Fibroblast of lung (primary cell): ENCODE measurements around the gene KLHL26. TPM values are rescaled to one million over a fixed set of nuclear protein-coding genes. Genes with fewer than 3 reads are reported as not detected.

ENCODE experiments used
- DNase-seq, 2 donors: peaks; one replicate each; pipeline versions ENCODE4 v3.0.0 to v3.0.0-alpha.2; 2010; ENCODE audit warnings: low read depth in 2 of 2
- H2AFZ ChIP-seq: 2 replicates; pipeline ENCODE4 v1.5.1; 2012; ENCODE audit warnings: low read length, control low read depth, inconsistent platforms
- H3K27ac ChIP-seq: 2 replicates; pipeline ENCODE4 v1.5.1; 2011; ENCODE audit warnings: low read length, control low read depth; ENCODE audit not compliant: insufficient read depth
- H3K27me3 ChIP-seq: 2 replicates; pipeline ENCODE4 v1.5.1; 2011; ENCODE audit warnings: mild to moderate bottlenecking, low read length; ENCODE audit not compliant: control insufficient read depth, insufficient read depth
- H3K36me3 ChIP-seq: 2 replicates; pipeline ENCODE4 v1.5.1; 2011; ENCODE audit warnings: low read length; ENCODE audit not compliant: control insufficient read depth, insufficient read depth
- H3K4me1 ChIP-seq: 2 replicates; pipeline ENCODE4 v1.5.1; 2011; ENCODE audit warnings: low read length; ENCODE audit not compliant: control insufficient read depth, insufficient read depth; ENCODE audit errors: extremely low read depth
- H3K4me2 ChIP-seq: 2 replicates; pipeline ENCODE4 v1.5.1; 2011; ENCODE audit warnings: low read length, control low read depth; ENCODE audit not compliant: insufficient read depth; ENCODE audit errors: extremely low read depth
- H3K4me3 ChIP-seq, 4 experiments: fragments of 200-600 bp in 1 of 4; sonication (generic) in 1 of 4; replicated peaks in 1 of 4; 2 replicates each; pipeline ENCODE4 v1.5.1; 2011 to 2016; ENCODE audit warnings: low read length in 4 of 4, low read depth in 3 of 4, mild to moderate bottlenecking in 3 of 4, control low read depth in 2 of 4, inconsistent platforms in 1 of 4, mixed read lengths in 1 of 4; ENCODE audit not compliant: insufficient read depth in 1 of 4; ENCODE audit errors: control extremely low read depth in 1 of 4
- H3K79me2 ChIP-seq: 2 replicates; pipeline ENCODE4 v1.5.1; 2012; ENCODE audit warnings: mild to moderate bottlenecking, low read length, inconsistent platforms; ENCODE audit not compliant: control insufficient read depth, insufficient read depth
- H3K9ac ChIP-seq: 2 replicates; pipeline ENCODE4 v1.5.1; 2011; ENCODE audit warnings: mild to moderate bottlenecking, low read length, control low read depth; ENCODE audit not compliant: insufficient read depth
- H3K9me3 ChIP-seq: 2 replicates; pipeline ENCODE4 v1.5.1; 2012; ENCODE audit warnings: low read depth, low read length; ENCODE audit not compliant: control insufficient read depth, insufficient read depth
- H4K20me1 ChIP-seq: 2 replicates; pipeline ENCODE4 v1.5.1; 2011; ENCODE audit warnings: low read length; ENCODE audit not compliant: control insufficient read depth, insufficient read depth; ENCODE audit errors: extremely low read depth
- CTCF ChIP-seq, 2 donors: IDR thresholded peaks in 1 of 2; conservative IDR thresholded peaks in 1 of 2; 1 replicate in 1 of 2; 2 replicates in 1 of 2; pipeline ENCODE4 v1.5.1; 2011 to 2012; ENCODE audit warnings: low read length in 2 of 2, control low read depth in 1 of 2, inconsistent platforms in 1 of 2, low read depth in 1 of 2, mild to moderate bottlenecking in 1 of 2
- EZH2 ChIP-seq: IDR thresholded peaks from 2 replicates; pipeline ENCODE4 v1.5.1; 2012; ENCODE audit warnings: low read length, control low read depth, mild to moderate bottlenecking; ENCODE audit errors: missing control alignments
- polyA plus RNA-seq, 2 donors: library from polyadenylated mRNA; depleted of rRNA in 1 of 2; stranded (reverse) in 1 of 2; unstranded in 1 of 2; fragments of >200 nt; gene quantifications; 2 replicates each; pipeline ENCODE4 v1.2.1, GENCODE V29; 2011 to 2012; ENCODE audit warnings: missing spikeins in 1 of 2
- total RNA-seq: library from RNA; depleted of rRNA; stranded (reverse); fragments of >200 nt; gene quantifications from 2 replicates; pipeline ENCODE4 v1.2.1, GENCODE V29; 2014

Gene KLHL26
- total and polyA plus RNA-seq, 2 donors (not counting 1 experiment from before 2014, with no cell fraction given), result 1.4 to 3.5 TPM

GRCh38 chr19:18603958-18604819 is 32.6 kb upstream of the KLHL26 start:
- Histone ChIP-seq H4K20me1 (no peaks in the 10 kb centered on the region), H3K36me3 (no peaks in the 10 kb centered on the region), H3K9me3 (no peaks in the 10 kb centered on the region), H3K27me3 (peaks cover 44% of the 10 kb centered on the region), H3K4me1 (no peaks in the 10 kb centered on the region), H3K4me3 (no peak overlapping the region), H3K9ac (no peak overlapping the region), H3K27ac (no peak overlapping the region), H3K4me2 (no peak overlapping the region), H3K79me2 (no peaks in the 10 kb centered on the region), H2AFZ (no peak overlapping the region)
- TF ChIP-seq CTCF (conservative IDR thresholded peaks at IDR 0.05 in 1 of 2, IDR thresholded peaks at IDR 0.05 in 1 of 2; ENCODE audit: low read depth in 1 of 2, low read length in 2 of 2) (no peak), EZH2 (peak; percentile 59)
- DNase-seq, result no peak

GRCh38 chr19:18604820-18605159 is 32.0 kb upstream of the KLHL26 start:
- H3K9ac ChIP-seq, result no peak overlapping the region
- no peak overlapping the region for H3K4me3 ChIP-seq
- DNase-seq, result no peak

GRCh38 chr19:18605196-18605545 is 31.7 kb upstream of the KLHL26 start:
- Histone ChIP-seq H2AFZ (no peak overlapping the region), H3K36me3 (no peaks in the 10 kb centered on the region), H3K9me3 (no peaks in the 10 kb centered on the region), H3K4me3 (no peak overlapping the region), H3K4me2 (no peak overlapping the region), H3K27ac (no peak overlapping the region), H3K9ac (no peak overlapping the region), H3K79me2 (no peaks in the 10 kb centered on the region), H4K20me1 (no peaks in the 10 kb centered on the region), H3K27me3 (peaks cover 54% of the 10 kb centered on the region), H3K4me1 (no peaks in the 10 kb centered on the region)
- TF ChIP-seq EZH2 (no peak), CTCF (conservative IDR thresholded peaks at IDR 0.05 in 1 of 2, IDR thresholded peaks at IDR 0.05 in 1 of 2; ENCODE audit: low read depth in 1 of 2, low read length in 2 of 2) (no peak)
- DNase-seq, result no peak

More at GRCh38 chr19:18604820-18605159, 32.0 kb upstream of the KLHL26 start:
- Histone ChIP-seq H2AFZ (no peak overlapping the region), H3K4me1 (no peaks in the 10 kb centered on the region), H3K4me2 (no peak overlapping the region), H3K27me3 (peaks cover 50% of the 10 kb centered on the region), H3K9me3 (no peaks in the 10 kb centered on the region), H3K36me3 (no peaks in the 10 kb centered on the region), H4K20me1 (no peaks in the 10 kb centered on the region), H3K79me2 (no peaks in the 10 kb centered on the region), H3K27ac (no peak overlapping the region)
- TF ChIP-seq CTCF (conservative IDR thresholded peaks at IDR 0.05 in 1 of 2, IDR thresholded peaks at IDR 0.05 in 1 of 2; ENCODE audit: low read depth in 1 of 2, low read length in 2 of 2), result no peak
- TF ChIP-seq EZH2, result no peak
